Neural cell (in vitro differentiated cells): ENCODE data around the gene ZBTB7C. TPM values are rescaled to one million over a fixed set of nuclear protein-coding genes. Genes with fewer than 3 reads are reported as not detected.

Experiments used
- H2AFZ ChIP-seq: fragments of 200-600, 300-800 bp; sonication (generic), shearing (Covaris generic); 2 replicates; pipeline ENCODE4 v1.6.0; 2014; ENCODE audit warnings: low read depth, mild to moderate bottlenecking, antibody characterized with exemption, low read length, moderate library complexity
- H3F3A ChIP-seq: fragments of 200-600 bp; shearing (Covaris generic); 2 replicates; pipeline ENCODE4 v1.6.1; 2016; ENCODE audit warnings: mild to moderate bottlenecking, moderate library complexity, mixed read lengths, antibody characterized with exemption, low read length; ENCODE audit not compliant: insufficient read depth, poor library complexity, severe bottlenecking
- H3K27ac ChIP-seq: fragments of 200-600, 300-800 bp; sonication (generic), shearing (Covaris generic); 2 replicates; pipeline ENCODE4 v1.5.1; 2014; ENCODE audit warnings: mild to moderate bottlenecking, low read length, moderate library complexity
- H3K27me3 ChIP-seq: fragments of 300-800, 200-600 bp; sonication (generic), shearing (Covaris generic); 2 replicates; pipeline ENCODE4 v1.6.0; 2014; ENCODE audit warnings: mild to moderate bottlenecking, low read depth, low read length, moderate library complexity; ENCODE audit not compliant: insufficient read depth
- H3K36me3 ChIP-seq: fragments of 300-800, 200-600 bp; sonication (generic), shearing (Covaris generic); 2 replicates; pipeline ENCODE4 v1.5.1; 2014; ENCODE audit warnings: mild to moderate bottlenecking, antibody characterized with exemption, low read length, moderate library complexity; ENCODE audit not compliant: insufficient read depth
- H3K4me2 ChIP-seq: fragments of 300-800, 200-600 bp; sonication (generic), shearing (Covaris generic); 2 replicates; pipeline ENCODE4 v1.6.0; 2014; ENCODE audit warnings: mild to moderate bottlenecking, low read length
- H3K4me3 ChIP-seq: fragments of 300-800, 200-600 bp; sonication (generic), shearing (Covaris generic); 2 replicates; pipeline ENCODE4 v1.5.1; 2014; ENCODE audit warnings: mild to moderate bottlenecking, low read length, moderate library complexity
- H3K79me2 ChIP-seq: fragments of 200-600 bp; shearing (Covaris generic); replicated peaks from 2 replicates; pipeline ENCODE4 v1.6.0; 2014; ENCODE audit warnings: mild to moderate bottlenecking, low read length, moderate library complexity; ENCODE audit not compliant: insufficient read depth
- H3K9ac ChIP-seq: fragments of 300-800, 200-600 bp; sonication (generic), shearing (Covaris generic); 2 replicates; pipeline ENCODE4 v1.6.1; 2016; ENCODE audit warnings: mild to moderate bottlenecking, low read length, mixed read lengths
- H3K9me2 ChIP-seq: fragments of 200-600 bp; shearing (Covaris generic); 2 replicates; pipeline ENCODE4 v1.6.1; 2016; ENCODE audit warnings: mild to moderate bottlenecking, low read length, mixed read lengths; ENCODE audit not compliant: insufficient read depth
- H3K9me3 ChIP-seq: fragments of 200-600, 300-800 bp; sonication (generic), shearing (Covaris generic); 2 replicates; pipeline ENCODE4 v1.6.1; 2016; ENCODE audit warnings: mild to moderate bottlenecking, mixed run types, low read length, moderate library complexity, mixed read lengths
- H4K20me1 ChIP-seq: fragments of 200-600 bp; shearing (Covaris generic); 2 replicates; pipeline ENCODE4 v1.6.1; 2016; ENCODE audit warnings: mild to moderate bottlenecking, mixed run types; ENCODE audit not compliant: insufficient read depth
- EP300 ChIP-seq: fragments of 450-650 bp; conservative IDR thresholded peaks from 2 replicates; pipeline ENCODE4 v1.6.1; 2014; ENCODE audit warnings: antibody characterized with exemption, mild to moderate bottlenecking, moderate library complexity; ENCODE audit not compliant: poor library complexity, severe bottlenecking
- EZH2 ChIP-seq: fragments of 200-600, 300-800 bp; shearing (Covaris generic), sonication (generic); IDR thresholded peaks from 2 replicates; pipeline ENCODE4 v1.6.1; 2014; ENCODE audit warnings: antibody characterized with exemption, low read length, borderline replicate concordance, mild to moderate bottlenecking; ENCODE audit not compliant: insufficient read depth, poor library complexity, severe bottlenecking
- MXI1 ChIP-seq: fragments of 450-650 bp; conservative IDR thresholded peaks from 2 replicates; pipeline ENCODE4 v1.6.1; 2014; ENCODE audit warnings: antibody characterized with exemption, mild to moderate bottlenecking; ENCODE audit not compliant: poor library complexity, severe bottlenecking
- POLR2AphosphoS5 ChIP-seq: IDR thresholded peaks from 2 replicates; pipeline ENCODE4 v1.6.1; 2012
- RAD21 ChIP-seq: fragments of 450-650 bp; conservative IDR thresholded peaks from 2 replicates; pipeline ENCODE4 v1.6.1; 2014; ENCODE audit warnings: antibody characterized with exemption, mild to moderate bottlenecking, moderate library complexity
- SMC3 ChIP-seq: fragments of 450-650 bp; conservative IDR thresholded peaks from 2 replicates; pipeline ENCODE4 v1.6.1; 2014; ENCODE audit warnings: antibody characterized with exemption, mild to moderate bottlenecking, moderate library complexity; ENCODE audit not compliant: poor library complexity
- TAF1 ChIP-seq: IDR thresholded peaks from 2 replicates; pipeline ENCODE4 v1.6.1; 2012; ENCODE audit warnings: low read depth
- polyA plus RNA-seq: library from polyadenylated mRNA; depleted of rRNA; stranded (reverse); fragments of >200 nt; gene quantifications from 2 replicates; pipeline ENCODE4 v1.2.3, GENCODE V29; 2014
- TF ChIP-seq, protein P1 (sequence below): fragments of 450-650 bp; IDR thresholded peaks from 2 replicates; pipeline ENCODE4 v1.5.1; 2014; ENCODE audit warnings: antibody characterized with exemption, mild to moderate bottlenecking, moderate library complexity; ENCODE audit not compliant: poor library complexity, severe bottlenecking
- TF ChIP-seq, protein P2 (sequence below): IDR thresholded peaks from 2 replicates; pipeline ENCODE4 v1.6.1; 2012; ENCODE audit warnings: borderline replicate concordance

ZBTB7C gene
- polyA plus RNA-seq, 1 donor from 2014 or later = 2.4 TPM

DNA sequence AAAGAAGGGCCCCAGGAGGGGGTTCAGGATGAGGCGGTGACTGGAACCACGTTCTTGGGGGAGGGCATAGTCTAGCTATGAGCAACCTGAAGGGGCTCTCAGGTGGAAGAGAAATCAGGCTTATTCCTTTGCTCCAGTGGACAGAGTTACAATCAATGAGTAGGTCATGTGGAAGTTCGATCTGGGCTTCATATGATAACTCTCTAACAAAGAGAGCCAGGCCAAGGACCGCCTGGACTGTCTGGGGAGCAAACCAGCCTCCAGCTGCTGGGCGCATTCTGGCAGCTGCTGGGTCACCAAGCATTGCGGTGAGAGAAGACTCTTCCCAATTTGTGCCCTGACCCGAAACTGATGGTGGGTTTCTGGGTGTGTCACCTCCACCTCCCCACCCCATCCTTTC is 298.4 kb downstream of the ZBTB7C start:
- H3K27me3 ChIP-seq = no peaks in the 10 kb centered on the region
- TF ChIP-seq RAD21 (no peak), SMC3 (no peak), TAF1 (no peak), MXI1 (no peak), EZH2 (no peak), EP300 (no peak), POLR2AphosphoS5 (no peak)
- TF ChIP-seq, protein P1, sequence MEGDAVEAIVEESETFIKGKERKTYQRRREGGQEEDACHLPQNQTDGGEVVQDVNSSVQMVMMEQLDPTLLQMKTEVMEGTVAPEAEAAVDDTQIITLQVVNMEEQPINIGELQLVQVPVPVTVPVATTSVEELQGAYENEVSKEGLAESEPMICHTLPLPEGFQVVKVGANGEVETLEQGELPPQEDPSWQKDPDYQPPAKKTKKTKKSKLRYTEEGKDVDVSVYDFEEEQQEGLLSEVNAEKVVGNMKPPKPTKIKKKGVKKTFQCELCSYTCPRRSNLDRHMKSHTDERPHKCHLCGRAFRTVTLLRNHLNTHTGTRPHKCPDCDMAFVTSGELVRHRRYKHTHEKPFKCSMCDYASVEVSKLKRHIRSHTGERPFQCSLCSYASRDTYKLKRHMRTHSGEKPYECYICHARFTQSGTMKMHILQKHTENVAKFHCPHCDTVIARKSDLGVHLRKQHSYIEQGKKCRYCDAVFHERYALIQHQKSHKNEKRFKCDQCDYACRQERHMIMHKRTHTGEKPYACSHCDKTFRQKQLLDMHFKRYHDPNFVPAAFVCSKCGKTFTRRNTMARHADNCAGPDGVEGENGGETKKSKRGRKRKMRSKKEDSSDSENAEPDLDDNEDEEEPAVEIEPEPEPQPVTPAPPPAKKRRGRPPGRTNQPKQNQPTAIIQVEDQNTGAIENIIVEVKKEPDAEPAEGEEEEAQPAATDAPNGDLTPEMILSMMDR = no peak
- TF ChIP-seq, protein P2, sequence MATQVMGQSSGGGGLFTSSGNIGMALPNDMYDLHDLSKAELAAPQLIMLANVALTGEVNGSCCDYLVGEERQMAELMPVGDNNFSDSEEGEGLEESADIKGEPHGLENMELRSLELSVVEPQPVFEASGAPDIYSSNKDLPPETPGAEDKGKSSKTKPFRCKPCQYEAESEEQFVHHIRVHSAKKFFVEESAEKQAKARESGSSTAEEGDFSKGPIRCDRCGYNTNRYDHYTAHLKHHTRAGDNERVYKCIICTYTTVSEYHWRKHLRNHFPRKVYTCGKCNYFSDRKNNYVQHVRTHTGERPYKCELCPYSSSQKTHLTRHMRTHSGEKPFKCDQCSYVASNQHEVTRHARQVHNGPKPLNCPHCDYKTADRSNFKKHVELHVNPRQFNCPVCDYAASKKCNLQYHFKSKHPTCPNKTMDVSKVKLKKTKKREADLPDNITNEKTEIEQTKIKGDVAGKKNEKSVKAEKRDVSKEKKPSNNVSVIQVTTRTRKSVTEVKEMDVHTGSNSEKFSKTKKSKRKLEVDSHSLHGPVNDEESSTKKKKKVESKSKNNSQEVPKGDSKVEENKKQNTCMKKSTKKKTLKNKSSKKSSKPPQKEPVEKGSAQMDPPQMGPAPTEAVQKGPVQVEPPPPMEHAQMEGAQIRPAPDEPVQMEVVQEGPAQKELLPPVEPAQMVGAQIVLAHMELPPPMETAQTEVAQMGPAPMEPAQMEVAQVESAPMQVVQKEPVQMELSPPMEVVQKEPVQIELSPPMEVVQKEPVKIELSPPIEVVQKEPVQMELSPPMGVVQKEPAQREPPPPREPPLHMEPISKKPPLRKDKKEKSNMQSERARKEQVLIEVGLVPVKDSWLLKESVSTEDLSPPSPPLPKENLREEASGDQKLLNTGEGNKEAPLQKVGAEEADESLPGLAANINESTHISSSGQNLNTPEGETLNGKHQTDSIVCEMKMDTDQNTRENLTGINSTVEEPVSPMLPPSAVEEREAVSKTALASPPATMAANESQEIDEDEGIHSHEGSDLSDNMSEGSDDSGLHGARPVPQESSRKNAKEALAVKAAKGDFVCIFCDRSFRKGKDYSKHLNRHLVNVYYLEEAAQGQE = no peak
- H3K36me3 ChIP-seq = no peaks in the 10 kb centered on the region
- no peaks in the 10 kb centered on the region for H4K20me1 ChIP-seq
- H2AFZ ChIP-seq = no peak overlapping the region
- no peaks in the 10 kb centered on the region for H3K79me2 ChIP-seq
- H3F3A ChIP-seq = no peaks in the 10 kb centered on the region
- H3K4me2 ChIP-seq = no peak overlapping the region
- no peak overlapping the region for H3K27ac ChIP-seq
- no peak overlapping the region for H3K9ac ChIP-seq
- no peak overlapping the region for H3K4me3 ChIP-seq
- no peaks in the 10 kb centered on the region for H3K9me3 ChIP-seq
- H3K9me2 ChIP-seq = no peaks in the 10 kb centered on the region

DNA sequence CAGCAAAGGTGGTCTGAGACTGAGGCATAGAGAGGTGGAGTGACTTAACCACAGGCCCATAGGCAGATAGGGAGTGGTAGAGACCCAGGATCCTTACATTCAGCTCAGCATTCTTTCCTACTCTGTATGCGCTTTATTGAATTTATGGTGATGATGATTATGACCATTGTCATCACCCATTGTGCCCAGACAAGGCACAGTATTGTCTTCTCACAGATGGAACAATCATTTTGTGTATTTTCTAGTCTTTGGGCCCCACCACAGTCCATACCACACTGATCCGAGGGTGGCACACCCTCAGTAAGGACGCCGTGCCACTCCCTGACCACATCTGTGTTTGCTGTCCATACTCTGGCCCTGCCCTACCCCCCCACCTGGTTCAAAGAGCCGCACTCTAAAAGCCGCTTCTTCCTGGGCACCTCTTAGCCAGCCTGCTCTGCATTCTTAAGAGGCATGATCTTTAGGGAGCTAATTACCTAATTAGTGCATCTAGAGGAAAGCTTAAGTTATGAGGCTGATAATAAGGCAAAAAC is 299.2 kb downstream of the ZBTB7C start:
- Histone ChIP-seq H3K4me2 (no peak overlapping the region), H2AFZ (no peak overlapping the region), H3K36me3 (no peaks in the 10 kb centered on the region), H3K4me3 (no peak overlapping the region), H3K9me2 (no peaks in the 10 kb centered on the region), H3F3A (no peaks in the 10 kb centered on the region), H3K9me3 (no peaks in the 10 kb centered on the region), H3K27ac (no peak overlapping the region), H3K27me3 (no peaks in the 10 kb centered on the region), H4K20me1 (no peaks in the 10 kb centered on the region), H3K79me2 (no peaks in the 10 kb centered on the region), H3K9ac (no peak overlapping the region)
- TF ChIP-seq, protein P2 = no peak
- no peak for TF ChIP-seq EP300
- TF ChIP-seq RAD21 = no peak
- TF ChIP-seq TAF1 = no peak
- TF ChIP-seq, protein P1 = no peak
- TF ChIP-seq POLR2AphosphoS5 = no peak
- TF ChIP-seq SMC3 = no peak
- no peak for TF ChIP-seq MXI1
- TF ChIP-seq EZH2 = no peak
